Measurements from ENCODE around the gene RELA. TPM values are rescaled to one million over a fixed set of nuclear protein-coding genes. Genes with fewer than 3 reads are reported as not detected.

The RELA gene
- total and polyA plus RNA-seq, 2 experiments from 2014 or later = 18.5 to 22.8 TPM

DNA sequence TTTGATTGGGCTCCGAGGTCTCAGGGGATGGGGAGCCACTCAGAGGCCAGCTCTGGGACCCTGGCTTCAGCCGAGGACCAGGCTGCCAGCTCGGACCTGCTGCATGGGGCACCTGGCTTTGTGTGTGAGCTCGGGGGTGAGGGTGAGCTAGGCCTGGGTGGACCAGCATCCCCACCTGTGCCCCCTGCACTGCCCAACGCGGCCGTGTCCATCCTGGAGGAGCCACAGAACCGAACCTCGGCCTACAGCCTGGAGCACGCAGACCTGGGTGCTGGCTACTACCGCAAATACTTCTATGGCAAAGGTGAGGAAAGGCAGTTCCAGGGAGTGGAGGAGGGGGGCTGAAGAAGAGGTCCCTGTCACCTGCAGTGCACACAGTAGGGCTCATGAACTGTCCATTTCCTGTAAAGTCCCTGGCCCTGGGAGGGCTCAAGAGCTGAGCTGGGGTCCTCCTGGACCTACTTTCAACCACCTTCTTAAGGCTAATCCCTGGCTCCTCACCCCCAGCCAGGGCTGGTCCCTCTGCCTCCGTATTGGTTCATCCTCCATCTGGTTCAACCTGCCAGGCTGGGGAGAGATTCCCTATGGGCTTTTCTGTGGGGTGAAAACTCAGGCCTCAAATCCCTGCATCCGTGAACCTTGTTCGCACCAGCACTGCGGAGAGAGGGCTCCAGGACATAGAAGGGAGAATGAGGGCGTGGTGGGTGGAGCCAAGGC is 21.3 kb downstream of the RELA start:
- Histone ChIP-seq H3K27ac (ENCODE audit: low read depth) (peak overlapping the region; percentile 72; the same call in 1 of the 2 replicates), H3K4me2 (peak overlapping the region; percentile 94), H3K36me3 (ENCODE audit: insufficient read depth) (0 out of 2 replicates have a peak, but pooled peaks cover 7% of the 10 kb centered on the region), H3K79me2 (replicated peaks; ENCODE audit: insufficient read depth) (no peaks in the 10 kb centered on the region; the same call in 1 of the 2 replicates), H4K20me1 (replicated peaks; ENCODE audit: insufficient read depth) (no peaks in the 10 kb centered on the region), H3K9me2 (ENCODE audit: insufficient read depth) (no peaks in the 10 kb centered on the region), H3K4me3 (peak overlapping the region; percentile 87), H3K4me1 (ENCODE audit: insufficient read depth) (peaks cover 42% of the 10 kb centered on the region), H2AFZ (peak overlapping the region; percentile 61; the same call in 1 of the 2 replicates), H3F3A (replicated peaks; ENCODE audit: low read depth) (peaks cover 31% of the 10 kb centered on the region), H3K27me3 (ENCODE audit: insufficient read depth) (no peaks in the 10 kb centered on the region)
- H3K4me1 Mint-ChIP-seq = peaks cover 48% of the 10 kb centered on the region
- H3K9me3 Mint-ChIP-seq = no peaks in the 10 kb centered on the region
- peak overlapping the region; percentile 92 for H3K27ac Mint-ChIP-seq
- no peak for DNase-seq (ENCODE audit: low spot score)
- H3K36me3 Mint-ChIP-seq (ENCODE audit: low read depth) = peaks cover 9% of the 10 kb centered on the region
- TF ChIP-seq EZH2phosphoT487 (IDR thresholded peaks at IDR 0.05; ENCODE audit: unreplicated experiment) = no peak
- TF ChIP-seq, protein P1, sequence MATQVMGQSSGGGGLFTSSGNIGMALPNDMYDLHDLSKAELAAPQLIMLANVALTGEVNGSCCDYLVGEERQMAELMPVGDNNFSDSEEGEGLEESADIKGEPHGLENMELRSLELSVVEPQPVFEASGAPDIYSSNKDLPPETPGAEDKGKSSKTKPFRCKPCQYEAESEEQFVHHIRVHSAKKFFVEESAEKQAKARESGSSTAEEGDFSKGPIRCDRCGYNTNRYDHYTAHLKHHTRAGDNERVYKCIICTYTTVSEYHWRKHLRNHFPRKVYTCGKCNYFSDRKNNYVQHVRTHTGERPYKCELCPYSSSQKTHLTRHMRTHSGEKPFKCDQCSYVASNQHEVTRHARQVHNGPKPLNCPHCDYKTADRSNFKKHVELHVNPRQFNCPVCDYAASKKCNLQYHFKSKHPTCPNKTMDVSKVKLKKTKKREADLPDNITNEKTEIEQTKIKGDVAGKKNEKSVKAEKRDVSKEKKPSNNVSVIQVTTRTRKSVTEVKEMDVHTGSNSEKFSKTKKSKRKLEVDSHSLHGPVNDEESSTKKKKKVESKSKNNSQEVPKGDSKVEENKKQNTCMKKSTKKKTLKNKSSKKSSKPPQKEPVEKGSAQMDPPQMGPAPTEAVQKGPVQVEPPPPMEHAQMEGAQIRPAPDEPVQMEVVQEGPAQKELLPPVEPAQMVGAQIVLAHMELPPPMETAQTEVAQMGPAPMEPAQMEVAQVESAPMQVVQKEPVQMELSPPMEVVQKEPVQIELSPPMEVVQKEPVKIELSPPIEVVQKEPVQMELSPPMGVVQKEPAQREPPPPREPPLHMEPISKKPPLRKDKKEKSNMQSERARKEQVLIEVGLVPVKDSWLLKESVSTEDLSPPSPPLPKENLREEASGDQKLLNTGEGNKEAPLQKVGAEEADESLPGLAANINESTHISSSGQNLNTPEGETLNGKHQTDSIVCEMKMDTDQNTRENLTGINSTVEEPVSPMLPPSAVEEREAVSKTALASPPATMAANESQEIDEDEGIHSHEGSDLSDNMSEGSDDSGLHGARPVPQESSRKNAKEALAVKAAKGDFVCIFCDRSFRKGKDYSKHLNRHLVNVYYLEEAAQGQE (IDR thresholded peaks at IDR 0.05; ENCODE audit: unreplicated experiment) = no peak
- TF ChIP-seq ZNF114 (CRISPR knock-in tag; IDR thresholded peaks at IDR 0.05) = no peak
- TF ChIP-seq, protein P2, sequence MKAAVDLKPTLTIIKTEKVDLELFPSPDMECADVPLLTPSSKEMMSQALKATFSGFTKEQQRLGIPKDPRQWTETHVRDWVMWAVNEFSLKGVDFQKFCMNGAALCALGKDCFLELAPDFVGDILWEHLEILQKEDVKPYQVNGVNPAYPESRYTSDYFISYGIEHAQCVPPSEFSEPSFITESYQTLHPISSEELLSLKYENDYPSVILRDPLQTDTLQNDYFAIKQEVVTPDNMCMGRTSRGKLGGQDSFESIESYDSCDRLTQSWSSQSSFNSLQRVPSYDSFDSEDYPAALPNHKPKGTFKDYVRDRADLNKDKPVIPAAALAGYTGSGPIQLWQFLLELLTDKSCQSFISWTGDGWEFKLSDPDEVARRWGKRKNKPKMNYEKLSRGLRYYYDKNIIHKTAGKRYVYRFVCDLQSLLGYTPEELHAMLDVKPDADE (IDR thresholded peaks at IDR 0.05) = no peak
- no peak for TF ChIP-seq CREB1 (CRISPR knock-in tag; IDR thresholded peaks at IDR 0.05; ENCODE audit: low read depth)
- TF ChIP-seq, protein P3, sequence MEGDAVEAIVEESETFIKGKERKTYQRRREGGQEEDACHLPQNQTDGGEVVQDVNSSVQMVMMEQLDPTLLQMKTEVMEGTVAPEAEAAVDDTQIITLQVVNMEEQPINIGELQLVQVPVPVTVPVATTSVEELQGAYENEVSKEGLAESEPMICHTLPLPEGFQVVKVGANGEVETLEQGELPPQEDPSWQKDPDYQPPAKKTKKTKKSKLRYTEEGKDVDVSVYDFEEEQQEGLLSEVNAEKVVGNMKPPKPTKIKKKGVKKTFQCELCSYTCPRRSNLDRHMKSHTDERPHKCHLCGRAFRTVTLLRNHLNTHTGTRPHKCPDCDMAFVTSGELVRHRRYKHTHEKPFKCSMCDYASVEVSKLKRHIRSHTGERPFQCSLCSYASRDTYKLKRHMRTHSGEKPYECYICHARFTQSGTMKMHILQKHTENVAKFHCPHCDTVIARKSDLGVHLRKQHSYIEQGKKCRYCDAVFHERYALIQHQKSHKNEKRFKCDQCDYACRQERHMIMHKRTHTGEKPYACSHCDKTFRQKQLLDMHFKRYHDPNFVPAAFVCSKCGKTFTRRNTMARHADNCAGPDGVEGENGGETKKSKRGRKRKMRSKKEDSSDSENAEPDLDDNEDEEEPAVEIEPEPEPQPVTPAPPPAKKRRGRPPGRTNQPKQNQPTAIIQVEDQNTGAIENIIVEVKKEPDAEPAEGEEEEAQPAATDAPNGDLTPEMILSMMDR (conservative IDR thresholded peaks at IDR 0.05; ENCODE audit: low read depth in 2 of 2) = no peak
- TF ChIP-seq, protein P4, sequence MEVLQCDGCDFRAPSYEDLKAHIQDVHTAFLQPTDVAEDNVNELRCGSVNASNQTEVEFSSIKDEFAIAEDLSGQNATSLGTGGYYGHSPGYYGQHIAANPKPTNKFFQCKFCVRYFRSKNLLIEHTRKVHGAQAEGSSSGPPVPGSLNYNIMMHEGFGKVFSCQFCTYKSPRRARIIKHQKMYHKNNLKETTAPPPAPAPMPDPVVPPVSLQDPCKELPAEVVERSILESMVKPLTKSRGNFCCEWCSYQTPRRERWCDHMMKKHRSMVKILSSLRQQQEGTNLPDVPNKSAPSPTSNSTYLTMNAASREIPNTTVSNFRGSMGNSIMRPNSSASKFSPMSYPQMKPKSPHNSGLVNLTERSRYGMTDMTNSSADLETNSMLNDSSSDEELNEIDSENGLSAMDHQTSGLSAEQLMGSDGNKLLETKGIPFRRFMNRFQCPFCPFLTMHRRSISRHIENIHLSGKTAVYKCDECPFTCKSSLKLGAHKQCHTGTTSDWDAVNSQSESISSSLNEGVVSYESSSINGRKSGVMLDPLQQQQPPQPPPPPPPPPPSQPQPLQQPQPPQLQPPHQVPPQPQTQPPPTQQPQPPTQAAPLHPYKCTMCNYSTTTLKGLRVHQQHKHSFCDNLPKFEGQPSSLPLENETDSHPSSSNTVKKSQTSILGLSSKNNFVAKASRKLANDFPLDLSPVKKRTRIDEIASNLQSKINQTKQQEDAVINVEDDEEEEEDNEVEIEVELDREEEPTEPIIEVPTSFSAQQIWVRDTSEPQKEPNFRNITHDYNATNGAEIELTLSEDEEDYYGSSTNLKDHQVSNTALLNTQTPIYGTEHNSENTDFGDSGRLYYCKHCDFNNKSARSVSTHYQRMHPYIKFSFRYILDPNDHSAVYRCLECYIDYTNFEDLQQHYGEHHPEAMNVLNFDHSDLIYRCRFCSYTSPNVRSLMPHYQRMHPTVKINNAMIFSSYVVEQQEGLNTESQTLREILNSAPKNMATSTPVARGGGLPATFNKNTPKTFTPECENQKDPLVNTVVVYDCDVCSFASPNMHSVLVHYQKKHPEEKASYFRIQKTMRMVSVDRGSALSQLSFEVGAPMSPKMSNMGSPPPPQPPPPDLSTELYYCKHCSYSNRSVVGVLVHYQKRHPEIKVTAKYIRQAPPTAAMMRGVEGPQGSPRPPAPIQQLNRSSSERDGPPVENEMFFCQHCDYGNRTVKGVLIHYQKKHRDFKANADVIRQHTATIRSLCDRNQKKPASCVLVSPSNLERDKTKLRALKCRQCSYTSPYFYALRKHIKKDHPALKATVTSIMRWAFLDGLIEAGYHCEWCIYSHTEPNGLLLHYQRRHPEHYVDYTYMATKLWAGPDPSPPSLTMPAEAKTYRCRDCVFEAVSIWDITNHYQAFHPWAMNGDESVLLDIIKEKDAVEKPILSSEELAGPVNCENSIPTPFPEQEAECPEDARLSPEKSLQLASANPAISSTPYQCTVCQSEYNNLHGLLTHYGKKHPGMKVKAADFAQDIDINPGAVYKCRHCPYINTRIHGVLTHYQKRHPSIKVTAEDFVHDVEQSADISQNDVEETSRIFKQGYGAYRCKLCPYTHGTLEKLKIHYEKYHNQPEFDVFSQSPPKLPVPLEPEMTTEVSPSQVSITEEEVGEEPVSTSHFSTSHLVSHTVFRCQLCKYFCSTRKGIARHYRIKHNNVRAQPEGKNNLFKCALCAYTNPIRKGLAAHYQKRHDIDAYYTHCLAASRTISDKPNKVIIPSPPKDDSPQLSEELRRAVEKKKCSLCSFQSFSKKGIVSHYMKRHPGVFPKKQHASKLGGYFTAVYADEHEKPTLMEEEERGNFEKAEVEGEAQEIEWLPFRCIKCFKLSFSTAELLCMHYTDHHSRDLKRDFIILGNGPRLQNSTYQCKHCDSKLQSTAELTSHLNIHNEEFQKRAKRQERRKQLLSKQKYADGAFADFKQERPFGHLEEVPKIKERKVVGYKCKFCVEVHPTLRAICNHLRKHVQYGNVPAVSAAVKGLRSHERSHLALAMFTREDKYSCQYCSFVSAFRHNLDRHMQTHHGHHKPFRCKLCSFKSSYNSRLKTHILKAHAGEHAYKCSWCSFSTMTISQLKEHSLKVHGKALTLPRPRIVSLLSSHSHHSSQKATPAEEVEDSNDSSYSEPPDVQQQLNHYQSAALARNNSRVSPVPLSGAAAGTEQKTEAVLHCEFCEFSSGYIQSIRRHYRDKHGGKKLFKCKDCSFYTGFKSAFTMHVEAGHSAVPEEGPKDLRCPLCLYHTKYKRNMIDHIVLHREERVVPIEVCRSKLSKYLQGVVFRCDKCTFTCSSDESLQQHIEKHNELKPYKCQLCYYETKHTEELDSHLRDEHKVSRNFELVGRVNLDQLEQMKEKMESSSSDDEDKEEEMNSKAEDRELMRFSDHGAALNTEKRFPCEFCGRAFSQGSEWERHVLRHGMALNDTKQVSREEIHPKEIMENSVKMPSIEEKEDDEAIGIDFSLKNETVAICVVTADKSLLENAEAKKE (CRISPR knock-in tag; IDR thresholded peaks at IDR 0.05) = no peak
- TF ChIP-seq ZNF331 (CRISPR knock-in tag; IDR thresholded peaks at IDR 0.05; ENCODE audit: low read depth) = no peak
- TF ChIP-seq POLR2AphosphoS5 (IDR thresholded peaks at IDR 0.05; ENCODE audit: low read depth) = no peak
- TF ChIP-seq NANOG (IDR thresholded peaks at IDR 0.05; ENCODE audit: borderline replicate concordance) = no peak
- TF ChIP-seq STAT1 (IDR thresholded peaks at IDR 0.05; ENCODE audit: unreplicated experiment) = no peak
- TF ChIP-seq EZH2 (IDR thresholded peaks at IDR 0.05; ENCODE audit: low read depth, unreplicated experiment) = no peak
- no peak for TF ChIP-seq JUNB (IDR thresholded peaks at IDR 0.05; ENCODE audit: unreplicated experiment)
- peaks cover 30% of the 10 kb centered on the region for H3K27me3 Mint-ChIP-seq (ENCODE audit: insufficient read depth, low read depth, poor library complexity)
- H3K4me3 Mint-ChIP-seq = peak overlapping the region; percentile 80
- ATAC-seq = no peak
